Measurements from ENCODE around the gene GOLPH3.

Gene GOLPH3

GRCh38 chr5:32138839-32139493, 35.2 kb downstream of the GOLPH3 start:
- H3K4me3 ChIP-seq (replicated peaks; ENCODE audit: low read depth, low read length), result no peak overlapping the region
- no peak for DNase-seq (ENCODE audit: extremely low read depth, low read depth)
- TF ChIP-seq, protein P1, sequence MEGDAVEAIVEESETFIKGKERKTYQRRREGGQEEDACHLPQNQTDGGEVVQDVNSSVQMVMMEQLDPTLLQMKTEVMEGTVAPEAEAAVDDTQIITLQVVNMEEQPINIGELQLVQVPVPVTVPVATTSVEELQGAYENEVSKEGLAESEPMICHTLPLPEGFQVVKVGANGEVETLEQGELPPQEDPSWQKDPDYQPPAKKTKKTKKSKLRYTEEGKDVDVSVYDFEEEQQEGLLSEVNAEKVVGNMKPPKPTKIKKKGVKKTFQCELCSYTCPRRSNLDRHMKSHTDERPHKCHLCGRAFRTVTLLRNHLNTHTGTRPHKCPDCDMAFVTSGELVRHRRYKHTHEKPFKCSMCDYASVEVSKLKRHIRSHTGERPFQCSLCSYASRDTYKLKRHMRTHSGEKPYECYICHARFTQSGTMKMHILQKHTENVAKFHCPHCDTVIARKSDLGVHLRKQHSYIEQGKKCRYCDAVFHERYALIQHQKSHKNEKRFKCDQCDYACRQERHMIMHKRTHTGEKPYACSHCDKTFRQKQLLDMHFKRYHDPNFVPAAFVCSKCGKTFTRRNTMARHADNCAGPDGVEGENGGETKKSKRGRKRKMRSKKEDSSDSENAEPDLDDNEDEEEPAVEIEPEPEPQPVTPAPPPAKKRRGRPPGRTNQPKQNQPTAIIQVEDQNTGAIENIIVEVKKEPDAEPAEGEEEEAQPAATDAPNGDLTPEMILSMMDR (IDR thresholded peaks at IDR 0.05; ENCODE audit: low read depth, low read length, missing control alignments), result no peak

- TF ChIP-seq, protein P1 (IDR thresholded peaks at IDR 0.05; ENCODE audit: low read depth, low read length, missing control alignments), result no peak
- no peak overlapping the region for H3K4me3 ChIP-seq (replicated peaks; ENCODE audit: low read depth, low read length)
- DNase-seq (ENCODE audit: extremely low read depth, low read depth), result no peak
Observed at GRCh38 chr5:32136342-32136741, 37.8 kb downstream of the GOLPH3 start.

DNA sequence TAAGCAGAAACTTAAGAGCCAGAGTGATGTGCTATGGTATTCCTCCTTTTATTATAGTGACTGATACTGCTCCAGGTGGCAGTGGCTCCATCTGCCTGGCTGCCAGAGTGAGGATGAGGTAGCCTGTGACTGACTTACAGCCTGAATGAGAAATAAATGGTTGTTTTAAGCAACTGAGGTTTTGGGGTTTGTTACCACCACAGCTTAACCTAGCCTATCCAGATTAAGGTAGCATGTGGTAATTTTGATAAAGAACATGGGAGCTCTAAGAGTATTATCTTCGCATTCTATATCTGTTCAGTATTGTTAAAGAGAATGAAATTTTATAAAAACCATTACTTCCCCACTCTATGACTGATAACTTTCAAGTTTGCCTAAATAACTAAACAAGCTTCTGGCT, 39.0 kb downstream of the GOLPH3 start:
- DNase-seq (ENCODE audit: extremely low read depth, low read depth), result no peak
- no peak overlapping the region for H3K4me3 ChIP-seq (replicated peaks; ENCODE audit: low read depth, low read length)
- TF ChIP-seq, protein P1 (IDR thresholded peaks at IDR 0.05; ENCODE audit: low read depth, low read length, missing control alignments), result no peak

DNA sequence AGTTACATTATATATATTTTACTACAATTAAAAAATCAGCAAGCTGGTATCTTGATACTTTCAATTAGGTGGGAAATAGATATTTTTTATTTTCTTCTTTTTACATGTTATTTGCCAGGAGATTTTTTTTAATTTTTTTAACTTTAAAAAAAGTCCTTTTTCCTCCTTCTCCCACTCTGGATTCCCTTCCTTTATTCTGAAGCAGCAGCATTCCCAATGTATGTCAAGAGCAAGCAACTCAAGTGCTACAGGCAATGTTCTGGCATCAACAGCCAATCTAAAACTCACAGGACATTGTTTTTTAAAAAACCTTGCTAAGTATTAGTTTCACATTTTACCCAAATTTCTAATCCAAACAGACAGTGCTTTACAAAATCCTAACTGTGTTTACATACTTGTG, 41.4 kb downstream of the GOLPH3 start:
- TF ChIP-seq, protein P1 (IDR thresholded peaks at IDR 0.05; ENCODE audit: low read depth, low read length, missing control alignments), result no peak
- no peak for DNase-seq (ENCODE audit: extremely low read depth, low read depth)
- H3K4me3 ChIP-seq (replicated peaks; ENCODE audit: low read depth, low read length), result no peak overlapping the region

GRCh38 chr5:32131604-32132003, 42.5 kb downstream of the GOLPH3 start:
- TF ChIP-seq, protein P1 (IDR thresholded peaks at IDR 0.05; ENCODE audit: low read depth, low read length, missing control alignments), result no peak
- no peak for DNase-seq (ENCODE audit: extremely low read depth, low read depth)

DNA sequence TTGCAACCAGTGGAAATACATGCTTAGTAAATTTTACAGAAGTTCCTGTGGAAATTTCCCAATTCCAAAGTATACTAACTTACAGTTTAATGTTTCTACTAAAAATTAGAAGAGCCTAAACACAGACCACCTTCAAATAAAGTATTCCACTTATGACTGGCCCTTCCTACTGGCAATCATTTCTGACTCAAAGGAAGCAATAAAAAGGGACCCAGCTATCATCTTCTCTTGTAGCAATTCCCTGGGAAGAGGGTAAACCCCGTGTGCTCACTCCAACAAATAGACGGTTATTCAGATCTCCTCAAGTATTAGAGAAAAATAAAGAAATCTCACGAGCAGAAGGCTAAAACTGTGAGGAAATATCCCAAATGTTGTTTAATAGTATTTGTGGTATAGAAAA, 43.3 kb downstream of the GOLPH3 start:
- H3K4me3 ChIP-seq (replicated peaks; ENCODE audit: low read depth, low read length), result no peak overlapping the region
- DNase-seq (ENCODE audit: extremely low read depth, low read depth), result no peak
- TF ChIP-seq, protein P1 (IDR thresholded peaks at IDR 0.05; ENCODE audit: low read depth, low read length, missing control alignments), result no peak

More at GRCh38 chr5:32131604-32132003, 42.5 kb downstream of the GOLPH3 start:
- H3K4me3 ChIP-seq (replicated peaks; ENCODE audit: low read depth, low read length), result no peak overlapping the region

Measured in HFF-Myc (cell line).